GM21786 (cell line): ENCODE data around the gene IL17RC.
"Not testable (repeated sequence)": the region's sequence is repeated elsewhere in the genome, so short reads cannot be mapped to it uniquely, and the experiment has no call there.

Experiments
- ATAC-seq: cut with Tn5 transposase; IDR thresholded peaks from one replicate; pipeline ENCODE4 v1.9.1; 2021; ENCODE audit not compliant: unreplicated experiment

The IL17RC gene

GRCh38 chr3:9914559-9915253 lies 2.2 kb upstream of the IL17RC start:
- no peak for ATAC-seq

GRCh38 chr3:9915254-9916141 lies 1.4 kb upstream of the IL17RC start:
- ATAC-seq: no peak

DNA sequence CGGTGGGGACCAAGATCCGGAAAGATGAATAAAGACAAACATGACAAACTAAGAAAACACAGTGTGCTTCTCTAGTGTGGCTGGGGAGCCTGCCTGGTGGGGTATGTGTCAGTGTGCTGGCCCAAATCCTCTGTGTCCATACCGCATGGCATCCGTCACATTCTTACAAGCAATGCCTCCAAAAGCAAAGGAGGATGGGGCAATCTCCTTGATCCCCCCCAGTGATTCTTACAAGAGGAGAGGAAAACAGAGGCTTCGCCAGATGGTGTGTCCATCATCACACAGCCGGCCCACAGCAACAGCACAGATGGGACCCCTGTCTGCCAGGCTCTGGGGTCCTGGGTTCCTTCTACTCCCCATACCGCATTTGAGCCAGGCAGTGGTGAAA lies 558 bp upstream of the IL17RC start:
- no peak for ATAC-seq

DNA sequence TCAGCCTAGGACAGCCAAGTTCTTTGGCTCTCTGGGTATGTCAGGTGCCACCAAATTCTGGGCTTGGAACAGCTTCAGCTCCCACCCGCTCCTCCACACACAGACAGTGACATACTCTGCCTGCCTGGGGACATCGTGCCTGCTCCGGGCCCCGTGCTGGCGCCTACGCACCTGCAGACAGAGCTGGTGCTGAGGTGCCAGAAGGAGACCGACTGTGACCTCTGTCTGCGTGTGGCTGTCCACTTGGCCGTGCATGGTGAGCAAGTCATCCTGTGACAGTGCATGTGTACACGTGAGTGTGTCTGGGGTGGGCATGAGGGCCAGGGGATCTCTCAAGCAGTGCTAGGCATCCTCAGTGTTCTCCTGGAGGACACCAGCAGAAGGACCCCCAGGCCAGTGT lies 922 bp downstream of the IL17RC start:
- ATAC-seq: no peak

GRCh38 chr3:9918261-9919038 lies 1.6 kb downstream of the IL17RC start:
- no peak for ATAC-seq

GRCh38 chr3:9928158-9928557 lies 11.3 kb downstream of the IL17RC start:
- ATAC-seq: no peak

DNA sequence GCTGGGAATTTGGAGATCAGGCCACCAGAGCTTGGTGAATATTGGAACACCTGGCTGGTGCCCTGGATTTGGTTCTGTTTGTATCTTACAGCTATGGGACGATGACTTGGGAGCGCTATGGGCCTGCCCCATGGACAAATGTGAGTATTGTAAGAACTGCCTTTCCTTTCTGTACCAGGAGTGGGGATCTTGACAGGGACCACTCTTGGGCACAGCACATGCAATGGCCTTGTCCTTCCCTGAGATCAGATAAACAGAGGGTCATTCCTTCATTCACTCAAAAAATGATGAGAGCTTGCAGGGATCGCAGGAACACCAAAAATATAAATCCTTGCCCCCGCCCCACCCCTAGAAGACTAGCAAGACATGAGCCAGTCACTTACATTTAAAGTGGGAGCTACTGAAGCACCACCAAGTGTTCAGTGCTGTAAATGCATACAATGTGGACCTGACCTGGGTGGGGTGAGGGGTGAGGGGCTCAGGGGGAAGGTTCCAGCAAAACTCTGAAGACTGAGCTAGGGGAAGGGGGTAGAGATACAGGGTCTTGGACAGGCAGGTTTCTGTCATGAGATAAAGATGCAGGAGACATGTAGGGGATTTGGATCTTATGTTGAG lies 14.0 kb downstream of the IL17RC start:
- ATAC-seq: no peak

- ATAC-seq: no peak
These were observed 15.6 kb downstream of the IL17RC start for GRCh38 chr3:9932535-9932842.

DNA sequence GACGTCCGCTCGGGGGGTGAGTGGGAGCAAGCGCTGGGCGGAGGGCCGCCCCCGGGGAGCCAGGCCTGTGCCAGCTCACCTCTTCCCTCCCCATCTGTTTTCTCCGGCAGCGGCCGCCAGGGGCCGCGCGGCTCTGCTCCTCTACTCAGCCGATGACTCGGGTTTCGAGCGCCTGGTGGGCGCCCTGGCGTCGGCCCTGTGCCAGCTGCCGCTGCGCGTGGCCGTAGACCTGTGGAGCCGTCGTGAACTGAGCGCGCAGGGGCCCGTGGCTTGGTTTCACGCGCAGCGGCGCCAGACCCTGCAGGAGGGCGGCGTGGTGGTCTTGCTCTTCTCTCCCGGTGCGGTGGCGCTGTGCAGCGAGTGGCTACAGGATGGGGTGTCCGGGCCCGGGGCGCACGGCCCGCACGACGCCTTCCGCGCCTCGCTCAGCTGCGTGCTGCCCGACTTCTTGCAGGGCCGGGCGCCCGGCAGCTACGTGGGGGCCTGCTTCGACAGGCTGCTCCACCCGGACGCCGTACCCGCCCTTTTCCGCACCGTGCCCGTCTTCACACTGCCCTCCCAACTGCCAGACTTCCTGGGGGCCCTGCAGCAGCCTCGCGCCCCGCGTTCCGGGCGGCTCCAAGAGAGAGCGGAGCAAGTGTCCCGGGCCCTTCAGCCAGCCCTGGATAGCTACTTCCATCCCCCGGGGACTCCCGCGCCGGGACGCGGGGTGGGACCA lies 16.1 kb downstream of the IL17RC start:
- peak; percentile 57 for ATAC-seq

DNA sequence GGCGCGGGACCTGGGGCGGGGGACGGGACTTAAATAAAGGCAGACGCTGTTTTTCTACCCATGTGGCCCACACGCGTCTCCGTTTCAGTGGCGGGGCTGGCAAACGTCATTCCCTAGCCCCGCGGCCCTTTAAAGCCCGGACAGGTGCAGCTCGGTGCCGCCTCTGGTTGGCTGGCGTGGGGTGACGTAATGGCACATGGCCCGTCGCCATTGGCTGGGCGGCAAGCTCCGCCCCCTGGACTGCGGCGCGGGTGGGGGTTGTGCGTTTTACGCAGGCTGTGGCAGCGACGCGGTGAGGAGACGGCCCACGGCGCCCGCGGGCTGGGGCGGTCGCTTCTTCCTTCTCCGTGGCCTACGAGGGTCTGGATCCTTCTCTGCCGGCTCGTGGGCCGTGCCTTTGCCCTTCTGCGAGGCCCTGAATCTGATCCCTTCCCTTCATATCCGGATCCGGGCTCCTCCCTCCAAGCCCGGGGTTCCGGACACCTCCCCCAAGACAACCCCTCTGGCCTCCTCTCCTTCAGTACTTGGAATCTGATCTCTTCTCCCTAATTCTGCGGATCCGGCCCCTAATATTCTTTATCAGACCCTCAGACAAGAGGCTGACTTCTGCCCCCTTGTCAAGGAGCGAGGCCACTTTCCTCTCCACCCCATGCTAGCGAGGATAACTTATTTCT lies 16.8 kb downstream of the IL17RC start, which contains the start of gene CRELD1:
CRELD1 (plus strand) TSS at position 274 of the 674 bp plus-strand sequence. CDS start 605 bp downstream, outside the sequence.
- ATAC-seq: peak; percentile 87

- ATAC-seq: no peak
These were observed 17.3 kb downstream of the IL17RC start for GRCh38 chr3:9934235-9934621.

GRCh38 chr3:9934993-9935392 lies 18.1 kb downstream of the IL17RC start:
- no peak for ATAC-seq

GRCh38 chr3:9935966-9936510 lies 19.1 kb downstream of the IL17RC start:
- no peak for ATAC-seq

DNA sequence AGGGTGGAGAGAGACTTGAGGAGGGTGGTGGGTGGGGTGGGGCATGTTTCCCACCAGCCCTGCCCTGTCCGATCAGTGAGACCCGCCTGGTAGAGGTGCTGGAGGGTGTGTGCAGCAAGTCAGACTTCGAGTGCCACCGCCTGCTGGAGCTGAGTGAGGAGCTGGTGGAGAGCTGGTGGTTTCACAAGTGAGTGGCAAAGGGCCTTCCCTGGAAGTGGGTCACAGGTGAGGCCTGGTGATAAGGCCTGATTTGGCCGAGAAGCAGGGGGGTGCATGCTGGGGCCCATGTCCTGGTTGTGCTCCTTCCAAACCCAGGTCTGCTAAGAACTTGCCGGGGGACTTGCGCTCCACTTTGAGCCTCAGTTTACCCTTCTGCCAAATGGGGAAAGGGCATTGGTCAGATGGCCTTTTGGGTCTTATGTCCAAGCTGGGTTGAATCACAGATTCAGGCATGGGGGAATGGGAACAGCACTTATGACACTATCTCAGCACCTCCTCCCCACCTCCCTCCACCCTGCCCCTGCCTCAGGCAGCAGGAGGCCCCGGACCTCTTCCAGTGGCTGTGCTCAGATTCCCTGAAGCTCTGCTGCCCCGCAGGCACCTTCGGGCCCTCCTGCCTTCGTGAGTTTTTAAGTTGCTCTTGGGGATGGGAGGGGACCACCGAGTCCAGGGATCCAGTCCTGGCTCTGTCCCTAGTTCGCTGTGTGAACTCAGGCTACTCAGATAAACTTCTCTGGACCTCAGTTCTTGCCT lies 20.8 kb downstream of the IL17RC start:
- no peak for ATAC-seq

DNA sequence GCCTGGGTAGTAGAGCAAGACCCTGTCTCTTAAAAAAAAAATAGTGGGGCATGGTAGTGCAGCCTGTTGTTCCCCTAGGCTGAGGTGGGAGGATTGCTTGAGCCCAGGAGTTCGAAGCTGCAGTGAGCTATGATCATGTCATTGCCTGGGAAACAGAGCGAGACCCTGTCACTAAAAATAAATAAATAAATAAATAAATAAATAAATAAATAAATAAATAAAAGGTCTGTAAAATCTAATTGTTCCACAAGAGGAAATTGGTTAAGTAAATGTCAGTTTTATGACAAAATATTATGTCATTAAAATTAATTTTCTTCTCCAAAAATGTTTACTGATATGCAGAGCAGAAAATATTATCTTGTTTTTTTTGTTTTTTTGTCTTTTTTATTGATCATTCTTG lies 22.1 kb downstream of the IL17RC start:
- ATAC-seq: no peak

DNA sequence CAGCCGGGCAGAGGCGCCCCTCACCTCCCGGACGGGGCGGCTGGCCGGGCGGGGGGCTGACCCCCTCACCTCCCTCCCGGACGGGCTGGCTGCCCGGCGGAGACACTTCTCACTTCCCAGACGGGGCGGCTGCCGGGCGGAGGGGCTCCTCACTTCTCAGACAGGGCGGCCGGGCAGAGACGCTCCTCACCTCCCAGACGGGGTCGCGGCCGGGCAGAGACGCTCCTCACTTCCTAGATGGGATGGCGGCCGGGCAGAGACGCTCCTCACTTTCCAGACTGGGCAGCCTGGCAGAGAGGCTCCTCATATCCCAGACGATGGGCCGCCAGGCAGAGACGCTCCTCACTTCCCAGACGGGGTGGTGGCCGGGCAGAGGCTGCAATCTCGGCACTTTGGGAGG lies 23.0 kb downstream of the IL17RC start:
- ATAC-seq: not testable (repeated sequence)

DNA sequence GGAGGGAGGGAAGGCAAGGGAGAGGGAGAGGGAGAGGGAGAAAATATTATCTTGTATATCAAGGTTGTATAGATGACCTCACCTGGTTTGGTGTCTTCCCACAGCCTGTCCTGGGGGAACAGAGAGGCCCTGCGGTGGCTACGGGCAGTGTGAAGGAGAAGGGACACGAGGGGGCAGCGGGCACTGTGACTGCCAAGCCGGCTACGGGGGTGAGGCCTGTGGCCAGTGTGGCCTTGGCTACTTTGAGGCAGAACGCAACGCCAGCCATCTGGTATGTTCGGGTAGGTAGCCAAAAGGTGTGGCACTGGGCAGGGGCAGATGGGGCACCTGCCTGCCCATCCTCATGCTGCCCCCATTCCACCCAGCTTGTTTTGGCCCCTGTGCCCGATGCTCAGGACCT lies 23.8 kb downstream of the IL17RC start:
- no peak for ATAC-seq

DNA sequence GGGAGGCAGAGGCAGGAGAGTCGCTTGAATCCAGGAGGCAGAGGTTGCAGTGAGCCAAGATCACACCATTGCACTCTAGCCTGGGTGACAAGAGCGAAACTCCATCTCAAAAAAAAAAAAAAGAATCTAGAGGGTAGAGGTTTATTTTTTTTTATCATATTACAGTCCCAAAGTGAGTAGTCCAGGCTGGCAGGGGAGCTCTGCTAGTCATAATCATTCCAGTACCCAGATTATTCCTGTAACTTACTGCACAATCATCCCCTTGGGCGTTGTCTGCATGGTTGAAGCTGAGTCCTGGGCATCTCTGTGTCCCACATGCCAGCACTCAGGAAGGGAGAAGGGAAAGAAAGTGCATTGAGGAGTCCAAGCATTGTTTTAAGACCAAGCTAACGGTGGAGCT lies 25.3 kb downstream of the IL17RC start:
- ATAC-seq: no peak
